DOHH2 (cell line): Measurements from ENCODE around the gene SLFN5.
"Not testable (repeated sequence)": the region's sequence is repeated elsewhere in the genome, so short reads cannot be mapped to it uniquely, and the experiment has no call there.

Experiments
- EZH2phosphoT487 ChIP-seq: fragments of 200-600 bp; sonication (generic); IDR thresholded peaks from 2 replicates; pipeline ENCODE4 v1.6.1; 2017; ENCODE audit warnings: borderline replicate concordance, mild to moderate bottlenecking, antibody characterized with exemption, low read length, moderate library complexity, mixed read lengths
- TF ChIP-seq, protein P1 (sequence below): fragments of 200-600 bp; sonication (generic); IDR thresholded peaks from one replicate; pipeline ENCODE4 v1.5.1; 2014; ENCODE audit warnings: antibody characterized with exemption, mild to moderate bottlenecking, low read depth, low read length; ENCODE audit not compliant: poor library complexity, severe bottlenecking

DNA sequence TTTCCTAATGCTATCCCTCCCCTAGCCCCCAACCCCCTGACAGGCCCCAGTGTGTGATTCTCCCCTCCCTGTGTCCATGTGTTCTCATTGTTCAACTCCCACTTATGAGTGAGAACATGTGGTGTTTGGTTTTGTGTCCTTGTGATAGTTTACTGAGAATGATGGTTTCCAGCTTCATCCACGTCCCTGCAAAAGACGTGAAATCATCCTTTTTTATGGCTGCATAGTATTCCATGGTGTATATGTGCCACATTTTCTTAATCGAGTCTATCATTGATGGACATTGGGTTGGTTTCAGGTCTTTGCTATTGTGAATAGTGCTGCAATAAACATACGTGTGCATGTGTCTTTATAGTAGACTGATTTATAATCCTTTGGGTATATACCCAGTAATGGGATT, 8.6 kb upstream of the SLFN5 start:
- TF ChIP-seq, protein P1, sequence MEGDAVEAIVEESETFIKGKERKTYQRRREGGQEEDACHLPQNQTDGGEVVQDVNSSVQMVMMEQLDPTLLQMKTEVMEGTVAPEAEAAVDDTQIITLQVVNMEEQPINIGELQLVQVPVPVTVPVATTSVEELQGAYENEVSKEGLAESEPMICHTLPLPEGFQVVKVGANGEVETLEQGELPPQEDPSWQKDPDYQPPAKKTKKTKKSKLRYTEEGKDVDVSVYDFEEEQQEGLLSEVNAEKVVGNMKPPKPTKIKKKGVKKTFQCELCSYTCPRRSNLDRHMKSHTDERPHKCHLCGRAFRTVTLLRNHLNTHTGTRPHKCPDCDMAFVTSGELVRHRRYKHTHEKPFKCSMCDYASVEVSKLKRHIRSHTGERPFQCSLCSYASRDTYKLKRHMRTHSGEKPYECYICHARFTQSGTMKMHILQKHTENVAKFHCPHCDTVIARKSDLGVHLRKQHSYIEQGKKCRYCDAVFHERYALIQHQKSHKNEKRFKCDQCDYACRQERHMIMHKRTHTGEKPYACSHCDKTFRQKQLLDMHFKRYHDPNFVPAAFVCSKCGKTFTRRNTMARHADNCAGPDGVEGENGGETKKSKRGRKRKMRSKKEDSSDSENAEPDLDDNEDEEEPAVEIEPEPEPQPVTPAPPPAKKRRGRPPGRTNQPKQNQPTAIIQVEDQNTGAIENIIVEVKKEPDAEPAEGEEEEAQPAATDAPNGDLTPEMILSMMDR: not testable (repeated sequence)
- not testable (repeated sequence) for TF ChIP-seq EZH2phosphoT487
